GM23248 (cell line): ENCODE measurements around the gene RNU1-4.
"Not testable (repeated sequence)": the region's sequence is repeated elsewhere in the genome, so short reads cannot be mapped to it uniquely, and the experiment has no call there.

ENCODE experiments used
- EZH2 ChIP-seq: fragments of 200-600 bp; sonication (generic); IDR thresholded peaks from 2 replicates; pipeline ENCODE4 v1.6.1; 2018; ENCODE audit warnings: antibody characterized with exemption, mild to moderate bottlenecking; ENCODE audit not compliant: insufficient read depth, poor library complexity, severe bottlenecking
- EZH2phosphoT487 ChIP-seq: fragments of 200-600 bp; sonication (generic); IDR thresholded peaks from 2 replicates; pipeline ENCODE4 v1.6.1; 2018; ENCODE audit warnings: antibody characterized with exemption, moderate library complexity, mild to moderate bottlenecking, low read depth; ENCODE audit not compliant: insufficient read depth

GRCh38 chr1:16725439-16726245, 14.7 kb upstream of the RNU1-4 start:
- TF ChIP-seq EZH2, EZH2phosphoT487: not testable (repeated sequence)
